ENCODE data around the gene SLC6A17. TPM values are rescaled to one million over a fixed set of nuclear protein-coding genes. Genes with fewer than 3 reads are reported as not detected.

Gene SLC6A17
- total RNA-seq, 1 experiment from 2014 or later = not detected

DNA sequence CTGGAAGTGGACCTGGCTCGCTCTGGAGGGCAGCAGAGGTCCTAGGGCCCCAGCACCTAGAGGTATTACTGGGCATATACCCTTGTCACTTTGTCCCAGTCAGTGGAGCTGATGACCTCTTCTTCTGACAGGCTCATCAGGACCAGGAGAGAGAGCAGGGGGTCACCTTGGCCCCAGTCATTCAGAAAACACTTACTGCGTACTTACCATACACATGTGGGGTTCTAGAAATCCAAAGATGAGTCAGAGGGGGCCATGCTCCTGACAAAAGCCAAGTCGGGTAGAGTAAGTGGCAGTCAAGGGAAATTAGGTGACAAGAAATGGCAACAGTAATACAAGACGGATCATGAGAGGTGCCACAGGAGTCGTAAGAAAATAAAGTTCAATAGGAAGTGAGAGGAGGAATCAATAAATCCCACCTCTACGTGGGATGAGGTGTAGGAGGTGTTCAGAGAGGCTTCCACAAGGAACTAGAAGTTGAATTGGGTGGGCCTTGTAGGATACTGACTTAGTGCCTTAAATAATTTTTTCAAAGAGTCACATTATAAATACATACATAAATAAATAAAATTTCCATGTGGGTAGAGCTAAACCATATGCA lies 66.7 kb downstream of the SLC6A17 start:
- intact Hi-C loops (cut with micrococcal nuclease; ENCODE audit: unreplicated experiment) = no loop called here
- Histone ChIP-seq H3K4me1 (ENCODE audit: insufficient read depth, low read length, poor library complexity, severe bottlenecking) (no peaks in the 10 kb centered on the region), H3K36me3 (ENCODE audit: insufficient read depth, low read length, poor library complexity, severe bottlenecking) (no peaks in the 10 kb centered on the region), H3K9me3 (ENCODE audit: low read depth, low read length, poor library complexity, severe bottlenecking) (no peaks in the 10 kb centered on the region), H3K4me3 (ENCODE audit: low read depth, low read length, poor library complexity, severe bottlenecking) (no peak overlapping the region), H3K27ac (ENCODE audit: low read depth, low read length, poor library complexity, severe bottlenecking) (no peak overlapping the region), H3K27me3 (replicated peaks; ENCODE audit: insufficient read depth, low read depth, low read length, poor library complexity) (peaks cover 24% of the 10 kb centered on the region)
- no TSS peak for BruUV-seq (replicated peaks)
- DNase-seq (ENCODE audit: low spot score) = no peak
- CTCF ChIA-PET = interaction anchor here (0.6 to 1.5 kb wide), 2 partner anchors 9 kb away, joined by 3 read pairs; no protein-coding TSS in a partner anchor
- no peak for TF ChIP-seq EZH2 (IDR thresholded peaks at IDR 0.05; ENCODE audit: borderline replicate concordance, low read depth, low read length, poor library complexity, severe bottlenecking)
- TF ChIP-seq, protein P1, sequence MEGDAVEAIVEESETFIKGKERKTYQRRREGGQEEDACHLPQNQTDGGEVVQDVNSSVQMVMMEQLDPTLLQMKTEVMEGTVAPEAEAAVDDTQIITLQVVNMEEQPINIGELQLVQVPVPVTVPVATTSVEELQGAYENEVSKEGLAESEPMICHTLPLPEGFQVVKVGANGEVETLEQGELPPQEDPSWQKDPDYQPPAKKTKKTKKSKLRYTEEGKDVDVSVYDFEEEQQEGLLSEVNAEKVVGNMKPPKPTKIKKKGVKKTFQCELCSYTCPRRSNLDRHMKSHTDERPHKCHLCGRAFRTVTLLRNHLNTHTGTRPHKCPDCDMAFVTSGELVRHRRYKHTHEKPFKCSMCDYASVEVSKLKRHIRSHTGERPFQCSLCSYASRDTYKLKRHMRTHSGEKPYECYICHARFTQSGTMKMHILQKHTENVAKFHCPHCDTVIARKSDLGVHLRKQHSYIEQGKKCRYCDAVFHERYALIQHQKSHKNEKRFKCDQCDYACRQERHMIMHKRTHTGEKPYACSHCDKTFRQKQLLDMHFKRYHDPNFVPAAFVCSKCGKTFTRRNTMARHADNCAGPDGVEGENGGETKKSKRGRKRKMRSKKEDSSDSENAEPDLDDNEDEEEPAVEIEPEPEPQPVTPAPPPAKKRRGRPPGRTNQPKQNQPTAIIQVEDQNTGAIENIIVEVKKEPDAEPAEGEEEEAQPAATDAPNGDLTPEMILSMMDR (conservative IDR thresholded peaks at IDR 0.05; ENCODE audit: low read depth, low read length) = no peak
- POLR2A ChIA-PET (ENCODE audit: low non-redundant PET) = no interaction called here

DNA sequence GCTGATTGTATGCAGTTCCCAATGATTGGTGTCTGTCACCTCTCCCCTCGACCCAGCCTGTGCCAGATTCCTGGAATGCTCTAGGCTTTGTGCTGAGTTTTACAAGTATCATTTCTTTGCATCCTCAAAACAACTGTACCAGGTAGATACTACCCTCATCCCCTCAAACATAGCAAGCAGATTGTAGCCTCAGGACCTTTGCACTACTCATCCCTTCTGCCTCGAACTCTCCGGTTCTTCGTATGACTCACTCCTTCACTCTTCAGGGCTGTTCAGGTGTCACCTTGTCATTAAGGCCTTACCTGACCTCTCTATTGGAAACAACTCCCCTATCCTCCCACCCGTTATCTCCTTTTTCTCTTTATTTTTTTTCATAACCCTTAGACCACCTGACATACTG lies 67.8 kb downstream of the SLC6A17 start:
- Histone ChIP-seq H3K36me3 (ENCODE audit: insufficient read depth, low read length, poor library complexity, severe bottlenecking) (no peaks in the 10 kb centered on the region), H3K9me3 (ENCODE audit: low read depth, low read length, poor library complexity, severe bottlenecking) (no peaks in the 10 kb centered on the region), H3K4me3 (ENCODE audit: low read depth, low read length, poor library complexity, severe bottlenecking) (no peak overlapping the region), H3K4me1 (ENCODE audit: insufficient read depth, low read length, poor library complexity, severe bottlenecking) (no peaks in the 10 kb centered on the region), H3K27me3 (replicated peaks; ENCODE audit: insufficient read depth, low read depth, low read length, poor library complexity) (peaks cover 12% of the 10 kb centered on the region), H3K27ac (ENCODE audit: low read depth, low read length, poor library complexity, severe bottlenecking) (no peak overlapping the region)
- TF ChIP-seq EZH2 (IDR thresholded peaks at IDR 0.05; ENCODE audit: borderline replicate concordance, low read depth, low read length, poor library complexity, severe bottlenecking) = no peak
- DNase-seq (ENCODE audit: low spot score) = no peak
- intact Hi-C loops (cut with micrococcal nuclease; ENCODE audit: unreplicated experiment) = no loop called here
- no TSS peak for BruUV-seq (replicated peaks)
- ChIA-PET POLR2A (ENCODE audit: low non-redundant PET) (no interaction called here), CTCF (no interaction called here)

DNA sequence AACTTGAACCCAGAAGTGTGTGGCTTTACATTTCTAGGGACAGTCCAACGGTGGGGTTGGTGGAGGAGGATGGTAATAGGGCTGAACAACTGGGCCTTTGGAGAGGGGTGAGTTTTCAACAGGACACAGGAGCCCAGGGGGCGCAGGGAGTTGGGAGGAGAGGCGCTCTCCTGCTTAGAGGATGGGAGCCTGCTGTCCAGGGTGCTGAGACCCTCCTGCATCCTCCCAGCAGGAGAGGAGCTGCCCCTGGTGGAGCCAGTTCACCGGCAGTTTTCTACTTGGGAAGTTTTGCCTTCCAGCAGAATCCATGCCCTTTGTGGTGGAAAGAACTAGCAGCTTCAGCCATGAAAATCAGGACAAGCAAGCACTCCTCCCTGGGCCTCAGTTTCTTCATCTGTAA lies 68.4 kb downstream of the SLC6A17 start:
- BruUV-seq (replicated peaks) = no TSS peak
- ChIA-PET CTCF (interaction anchor here (1.0 kb wide), 1 partner anchor 24 kb away, joined by 3 read pairs; no protein-coding TSS in a partner anchor), POLR2A (ENCODE audit: low non-redundant PET) (no interaction called here)
- H3K9me3 ChIP-seq (ENCODE audit: low read depth, low read length, poor library complexity, severe bottlenecking) = no peaks in the 10 kb centered on the region
- H3K4me3 ChIP-seq (ENCODE audit: low read depth, low read length, poor library complexity, severe bottlenecking) = no peak overlapping the region
- peaks cover 7% of the 10 kb centered on the region for H3K27me3 ChIP-seq (replicated peaks; ENCODE audit: insufficient read depth, low read depth, low read length, poor library complexity)
- intact Hi-C loops (cut with micrococcal nuclease; ENCODE audit: unreplicated experiment) = no loop called here
- no peaks in the 10 kb centered on the region for H3K4me1 ChIP-seq (ENCODE audit: insufficient read depth, low read length, poor library complexity, severe bottlenecking)
- H3K27ac ChIP-seq (ENCODE audit: low read depth, low read length, poor library complexity, severe bottlenecking) = no peak overlapping the region
- H3K36me3 ChIP-seq (ENCODE audit: insufficient read depth, low read length, poor library complexity, severe bottlenecking) = no peaks in the 10 kb centered on the region
- DNase-seq (ENCODE audit: low spot score) = no peak
- no peak for TF ChIP-seq EZH2 (IDR thresholded peaks at IDR 0.05; ENCODE audit: borderline replicate concordance, low read depth, low read length, poor library complexity, severe bottlenecking)
- TF ChIP-seq, protein P1 (conservative IDR thresholded peaks at IDR 0.05; ENCODE audit: low read depth, low read length) = no peak

DNA sequence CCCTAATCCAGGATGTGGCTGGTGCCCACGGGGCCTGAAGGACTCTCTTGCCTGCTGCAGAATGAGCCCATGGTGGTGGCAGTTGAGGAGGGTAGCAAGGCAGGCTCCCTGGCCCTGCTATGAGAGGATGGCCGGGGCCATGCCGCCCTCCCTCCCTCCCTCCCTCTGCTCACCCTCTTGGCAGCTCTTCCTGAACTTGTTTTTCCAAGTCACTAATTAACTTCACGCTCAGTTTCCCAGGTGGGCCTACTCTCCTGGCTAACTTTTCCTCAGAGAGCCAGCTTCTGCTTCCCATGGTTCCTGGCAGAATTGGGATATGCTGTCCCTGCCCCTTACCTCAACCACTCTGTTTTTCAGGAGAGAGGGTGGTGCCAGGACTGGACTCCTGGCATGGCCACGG lies 70.0 kb downstream of the SLC6A17 start:
- intact Hi-C loops (cut with micrococcal nuclease; ENCODE audit: unreplicated experiment) = no loop called here
- TF ChIP-seq EZH2 (IDR thresholded peaks at IDR 0.05; ENCODE audit: borderline replicate concordance, low read depth, low read length, poor library complexity, severe bottlenecking) = no peak
- TF ChIP-seq, protein P1 (conservative IDR thresholded peaks at IDR 0.05; ENCODE audit: low read depth, low read length) = no peak
- no peak for DNase-seq (ENCODE audit: low spot score)
- Histone ChIP-seq H3K4me1 (ENCODE audit: insufficient read depth, low read length, poor library complexity, severe bottlenecking) (no peaks in the 10 kb centered on the region), H3K27me3 (replicated peaks; ENCODE audit: insufficient read depth, low read depth, low read length, poor library complexity) (no peaks in the 10 kb centered on the region), H3K9me3 (ENCODE audit: low read depth, low read length, poor library complexity, severe bottlenecking) (no peaks in the 10 kb centered on the region), H3K4me3 (ENCODE audit: low read depth, low read length, poor library complexity, severe bottlenecking) (no peak overlapping the region), H3K36me3 (ENCODE audit: insufficient read depth, low read length, poor library complexity, severe bottlenecking) (no peaks in the 10 kb centered on the region), H3K27ac (ENCODE audit: low read depth, low read length, poor library complexity, severe bottlenecking) (no peak overlapping the region)
- CTCF ChIA-PET = no interaction called here
- BruUV-seq (replicated peaks) = no TSS peak
- POLR2A ChIA-PET (ENCODE audit: low non-redundant PET) = no interaction called here

All from A673 (cell line).